Kidney epithelial cell (primary cell): Measurements from ENCODE around the gene UNC79. TPM values are rescaled to one million over a fixed set of nuclear protein-coding genes. Genes with fewer than 3 reads are reported as not detected.

Experiments used
- DNase-seq: peaks from one replicate; pipeline ENCODE4 v3.0.0-alpha.2; 2010; ENCODE audit warnings: low read depth
- H3K27me3 ChIP-seq: 2 replicates; pipeline ENCODE4 v1.6.0; 2011; ENCODE audit warnings: low read length; ENCODE audit not compliant: control insufficient read depth, insufficient read depth
- H3K36me3 ChIP-seq: 2 replicates; pipeline ENCODE4 v1.5.1; 2011; ENCODE audit warnings: low read length; ENCODE audit not compliant: control insufficient read depth, insufficient read depth
- H3K4me3 ChIP-seq: 2 replicates; pipeline ENCODE4 v1.5.1; 2011; ENCODE audit warnings: low read depth, mild to moderate bottlenecking, control low read depth, low read length
- total RNA-seq: library from RNA; depleted of rRNA; stranded (reverse); fragments of >200 nt; gene quantifications from 2 replicates; pipeline ENCODE4 v1.2.3, GENCODE V29; 2015
- TF ChIP-seq, protein P1 (sequence below): IDR thresholded peaks from 2 replicates; pipeline ENCODE4 v1.5.1; 2011; ENCODE audit warnings: mild to moderate bottlenecking, moderate library complexity, low read length, control low read depth, inconsistent platforms; ENCODE audit not compliant: insufficient read depth, poor library complexity, severe bottlenecking

UNC79 gene
- total RNA-seq, 1 donor from 2014 or later, result 0.13 TPM

DNA sequence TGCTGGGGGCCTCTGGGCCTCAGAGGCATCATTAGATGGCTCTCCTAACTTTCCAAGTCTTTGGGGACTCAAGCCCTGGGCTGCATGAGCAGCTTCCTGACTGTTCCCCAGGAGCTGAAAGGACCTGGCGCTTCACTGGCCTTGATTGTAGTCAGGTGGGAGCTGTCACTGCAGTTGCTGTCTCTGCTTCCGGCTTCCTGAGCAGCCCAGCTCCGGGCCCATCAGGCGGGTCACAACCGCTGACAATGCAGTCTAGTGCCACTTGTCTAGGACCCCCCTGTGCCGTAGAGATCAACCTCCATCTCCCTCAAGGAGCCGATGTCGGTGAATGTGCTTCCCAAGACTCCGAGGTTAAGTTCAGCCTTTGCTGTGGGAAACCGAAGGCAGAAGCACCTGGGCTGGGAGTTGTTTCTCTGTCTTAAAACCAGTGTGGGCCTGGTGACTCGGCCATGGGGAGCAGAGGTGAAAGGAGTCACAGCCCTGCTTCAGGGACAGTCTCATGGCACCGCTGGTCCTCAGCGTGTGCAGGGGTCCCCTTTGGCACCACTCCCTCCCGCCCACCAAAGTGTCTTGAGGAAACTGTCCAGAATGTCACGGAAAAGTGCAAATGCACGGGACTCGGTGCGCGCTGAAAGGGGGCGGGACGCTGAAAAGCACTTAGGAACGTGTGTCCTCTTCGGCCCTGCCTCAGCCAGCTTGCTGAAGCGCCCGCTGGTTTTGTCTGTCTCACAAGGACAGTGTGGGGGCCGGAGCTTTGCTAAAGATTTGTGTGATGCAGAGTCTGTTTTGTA is 312.7 kb downstream of the UNC79 start:
- Histone ChIP-seq H3K27me3 (peaks cover 2% of the 10 kb centered on the region), H3K36me3 (no peaks in the 10 kb centered on the region), H3K4me3 (no peak overlapping the region)
- TF ChIP-seq, protein P1, sequence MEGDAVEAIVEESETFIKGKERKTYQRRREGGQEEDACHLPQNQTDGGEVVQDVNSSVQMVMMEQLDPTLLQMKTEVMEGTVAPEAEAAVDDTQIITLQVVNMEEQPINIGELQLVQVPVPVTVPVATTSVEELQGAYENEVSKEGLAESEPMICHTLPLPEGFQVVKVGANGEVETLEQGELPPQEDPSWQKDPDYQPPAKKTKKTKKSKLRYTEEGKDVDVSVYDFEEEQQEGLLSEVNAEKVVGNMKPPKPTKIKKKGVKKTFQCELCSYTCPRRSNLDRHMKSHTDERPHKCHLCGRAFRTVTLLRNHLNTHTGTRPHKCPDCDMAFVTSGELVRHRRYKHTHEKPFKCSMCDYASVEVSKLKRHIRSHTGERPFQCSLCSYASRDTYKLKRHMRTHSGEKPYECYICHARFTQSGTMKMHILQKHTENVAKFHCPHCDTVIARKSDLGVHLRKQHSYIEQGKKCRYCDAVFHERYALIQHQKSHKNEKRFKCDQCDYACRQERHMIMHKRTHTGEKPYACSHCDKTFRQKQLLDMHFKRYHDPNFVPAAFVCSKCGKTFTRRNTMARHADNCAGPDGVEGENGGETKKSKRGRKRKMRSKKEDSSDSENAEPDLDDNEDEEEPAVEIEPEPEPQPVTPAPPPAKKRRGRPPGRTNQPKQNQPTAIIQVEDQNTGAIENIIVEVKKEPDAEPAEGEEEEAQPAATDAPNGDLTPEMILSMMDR, result no peak
- DNase-seq, result no peak

DNA sequence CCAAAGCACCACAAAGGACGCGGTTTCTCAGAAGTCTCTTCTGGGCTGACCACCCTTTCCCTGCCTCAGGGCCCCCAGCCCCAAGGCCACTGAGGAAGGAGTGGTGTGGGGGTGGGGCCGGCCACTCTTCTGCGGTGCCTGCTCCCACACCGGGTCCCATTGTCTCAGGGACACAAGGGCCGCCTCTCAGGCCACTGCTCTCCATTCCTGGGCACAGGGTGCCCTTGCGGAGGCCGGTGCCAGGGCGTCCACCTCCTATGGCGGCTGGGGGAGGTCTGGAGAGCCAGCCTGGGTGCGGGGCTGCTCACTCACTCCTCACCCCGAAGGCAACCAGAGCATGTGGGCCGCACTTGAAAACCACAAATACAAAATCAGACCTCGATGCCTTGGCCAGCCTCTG is 313.4 kb downstream of the UNC79 start:
- Histone ChIP-seq H3K36me3 (no peaks in the 10 kb centered on the region), H3K27me3 (peaks cover 2% of the 10 kb centered on the region), H3K4me3 (no peak overlapping the region)
- TF ChIP-seq, protein P1, result no peak
- no peak for DNase-seq

DNA sequence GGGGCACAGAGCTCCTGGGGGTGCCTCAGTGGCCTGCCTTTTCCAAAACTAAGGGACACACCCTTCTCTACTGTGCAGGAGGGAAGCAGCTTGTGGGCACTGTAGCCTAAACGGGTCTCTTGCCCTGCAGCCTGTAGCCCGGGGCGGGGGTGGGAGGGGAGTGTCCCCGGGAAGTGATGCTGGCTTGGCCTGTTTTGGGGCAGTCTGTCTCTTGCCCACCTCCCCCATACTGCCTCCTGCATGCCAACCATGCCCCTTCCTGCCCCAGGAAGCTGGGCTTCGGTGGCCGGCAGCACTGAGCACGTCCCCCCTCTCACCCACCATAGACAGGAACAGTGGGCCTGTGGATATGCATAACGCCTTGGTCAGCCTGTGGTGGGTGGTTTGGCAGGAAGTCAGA is 314.1 kb downstream of the UNC79 start:
- H3K27me3 ChIP-seq, result peaks cover 2% of the 10 kb centered on the region
- TF ChIP-seq, protein P1, result no peak
- DNase-seq, result no peak
- no peak overlapping the region for H3K4me3 ChIP-seq
- H3K36me3 ChIP-seq, result no peaks in the 10 kb centered on the region

DNA sequence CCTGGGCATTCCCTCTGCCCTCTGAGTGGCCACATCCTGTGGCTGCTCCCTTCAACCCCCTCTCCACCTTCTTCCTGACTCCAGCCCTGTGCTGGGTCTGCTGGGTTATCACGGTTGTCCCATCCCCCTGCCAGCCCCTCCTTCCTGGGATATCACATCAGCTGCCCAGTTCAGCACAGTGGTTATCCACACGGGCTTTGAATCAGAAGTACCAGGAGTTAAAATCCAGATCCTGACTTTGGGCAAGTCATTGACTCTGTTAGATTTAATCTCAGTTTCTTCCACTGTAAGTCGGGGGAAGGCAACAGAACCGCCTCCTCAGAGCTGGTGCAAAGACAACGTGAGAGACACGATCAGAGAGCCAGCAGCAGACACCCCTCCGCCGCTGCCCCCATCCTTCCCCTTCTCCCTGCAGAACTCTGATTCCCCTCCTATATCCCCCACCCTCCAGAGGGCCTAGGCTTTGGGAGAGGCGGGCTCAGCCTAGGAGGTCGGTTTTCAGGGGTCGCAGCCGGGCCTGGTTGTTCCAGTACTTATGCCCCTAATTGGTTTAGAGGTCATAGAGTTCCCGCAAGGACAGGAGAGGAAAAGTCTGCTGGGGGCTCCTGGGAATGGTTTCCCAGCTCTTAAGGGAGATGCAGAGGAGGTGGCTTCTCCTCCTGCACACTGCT is 315.0 kb downstream of the UNC79 start:
- TF ChIP-seq, protein P1, result no peak
- no peak for DNase-seq

DNA sequence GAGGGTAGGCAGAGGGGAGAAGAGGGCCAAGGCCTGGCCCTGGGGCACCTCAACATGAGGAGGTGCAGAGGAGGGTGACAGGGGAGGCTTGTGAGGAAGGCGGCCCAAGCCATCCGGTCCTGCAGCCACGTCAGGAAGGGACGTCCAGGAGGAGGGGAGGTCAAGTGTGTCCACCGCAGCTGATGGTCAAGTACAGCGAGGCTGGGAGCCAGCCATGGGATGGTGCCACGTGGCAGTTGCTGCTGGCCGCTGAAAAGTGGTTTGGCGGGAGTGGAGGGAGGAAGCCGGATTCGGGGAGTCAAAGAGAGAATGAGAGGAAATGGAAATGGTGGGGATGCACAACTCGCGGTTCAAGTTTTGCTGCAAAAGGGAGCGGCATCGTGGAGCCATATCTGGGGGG is 316.4 kb downstream of the UNC79 start:
- TF ChIP-seq, protein P1, result no peak
- no peaks in the 10 kb centered on the region for H3K36me3 ChIP-seq
- no peak for DNase-seq
- no peak overlapping the region for H3K4me3 ChIP-seq
- no peaks in the 10 kb centered on the region for H3K27me3 ChIP-seq

More for the DNA sequence above, 315.0 kb downstream of the UNC79 start:
- Histone ChIP-seq H3K4me3 (no peak overlapping the region), H3K27me3 (no peaks in the 10 kb centered on the region), H3K36me3 (no peaks in the 10 kb centered on the region)
